ENCODE data around the gene TMEM185B. TPM values are rescaled to one million over a fixed set of nuclear protein-coding genes. Genes with fewer than 3 reads are reported as not detected.
A peak's percentile ranks its signal among the peaks of the same experiment; 100 is the strongest.

Gene TMEM185B
- total RNA-seq, 1 donor from 2014 or later, result 27.9 TPM

GRCh38 chr2:120177001-120177621, 46.1 kb downstream of the TMEM185B start:
- TF ChIP-seq CTCF (IDR thresholded peaks at IDR 0.05; ENCODE audit: insufficient read depth, low read depth, low read length), result no peak
- no peak for TF ChIP-seq EZH2 (IDR thresholded peaks at IDR 0.05; ENCODE audit: insufficient read depth, low read length)
- Histone ChIP-seq H3K9ac (ENCODE audit: low read length) (no peak overlapping the region), H3K4me2 (ENCODE audit: low read length) (no peak overlapping the region), H3K4me1 (ENCODE audit: insufficient read depth, low read length) (no peaks in the 10 kb centered on the region), H3K79me2 (ENCODE audit: insufficient read depth, low read length) (no peaks in the 10 kb centered on the region), H3K27ac (ENCODE audit: low read depth, low read length) (no peak overlapping the region), H3K36me3 (ENCODE audit: insufficient read depth, low read length) (no peaks in the 10 kb centered on the region), H3K9me3 (ENCODE audit: insufficient read depth, low read depth, low read length) (no peaks in the 10 kb centered on the region), H2AFZ (ENCODE audit: low read depth, low read length) (no peak overlapping the region), H3K4me3 (ENCODE audit: insufficient read depth, low read depth, low read length) (no peak overlapping the region), H4K20me1 (ENCODE audit: insufficient read depth, low read length) (no peaks in the 10 kb centered on the region), H3K27me3 (ENCODE audit: insufficient read depth, low read length) (no peaks in the 10 kb centered on the region)
- Mint-ChIP-seq H3K9me3 (ENCODE audit: unreplicated experiment) (peaks cover 5% of the 10 kb centered on the region), H3K4me1 (ENCODE audit: low read depth, unreplicated experiment) (peaks cover 3% of the 10 kb centered on the region), H3K36me3 (ENCODE audit: low read depth, unreplicated experiment) (peaks cover 6% of the 10 kb centered on the region), H3K4me3 (ENCODE audit: unreplicated experiment) (no peak overlapping the region), H3K27ac (ENCODE audit: unreplicated experiment) (no peak overlapping the region), H3K27me3 (ENCODE audit: low read depth, unreplicated experiment) (no peaks in the 10 kb centered on the region)
- FAIRE-seq, result no peak
- no peak for DNase-seq (ENCODE audit: low read depth)

- H3K9me3 ChIP-seq (ENCODE audit: insufficient read depth, low read depth, low read length), result no peaks in the 10 kb centered on the region
- Mint-ChIP-seq H3K4me1 (ENCODE audit: low read depth, unreplicated experiment) (peaks cover 3% of the 10 kb centered on the region), H3K4me3 (ENCODE audit: unreplicated experiment) (no peak overlapping the region), H3K36me3 (ENCODE audit: low read depth, unreplicated experiment) (peaks cover 2% of the 10 kb centered on the region), H3K27ac (ENCODE audit: unreplicated experiment) (no peak overlapping the region), H3K9me3 (ENCODE audit: unreplicated experiment) (peaks cover 2% of the 10 kb centered on the region), H3K27me3 (ENCODE audit: low read depth, unreplicated experiment) (no peaks in the 10 kb centered on the region)
- DNase-seq (ENCODE audit: low read depth) (no peak), FAIRE-seq (no peak)
- no peaks in the 10 kb centered on the region for H3K4me1 ChIP-seq (ENCODE audit: insufficient read depth, low read length)
- no peak for TF ChIP-seq CTCF (IDR thresholded peaks at IDR 0.05; ENCODE audit: insufficient read depth, low read depth, low read length)
- TF ChIP-seq EZH2 (IDR thresholded peaks at IDR 0.05; ENCODE audit: insufficient read depth, low read length), result no peak
- no peak overlapping the region for H3K9ac ChIP-seq (ENCODE audit: low read length)
- no peak overlapping the region for H3K4me2 ChIP-seq (ENCODE audit: low read length)
- H3K27ac ChIP-seq (ENCODE audit: low read depth, low read length), result no peak overlapping the region
- no peak overlapping the region for H3K4me3 ChIP-seq (ENCODE audit: insufficient read depth, low read depth, low read length)
- H3K27me3 ChIP-seq (ENCODE audit: insufficient read depth, low read length), result no peaks in the 10 kb centered on the region
- H2AFZ ChIP-seq (ENCODE audit: low read depth, low read length), result no peak overlapping the region
- no peaks in the 10 kb centered on the region for H3K36me3 ChIP-seq (ENCODE audit: insufficient read depth, low read length)
- H4K20me1 ChIP-seq (ENCODE audit: insufficient read depth, low read length), result no peaks in the 10 kb centered on the region
- no peaks in the 10 kb centered on the region for H3K79me2 ChIP-seq (ENCODE audit: insufficient read depth, low read length)
Observed at GRCh38 chr2:120176526-120176925, 46.7 kb downstream of the TMEM185B start.

- Mint-ChIP-seq H3K27me3 (ENCODE audit: low read depth, unreplicated experiment) (no peaks in the 10 kb centered on the region), H3K9me3 (ENCODE audit: unreplicated experiment) (no peaks in the 10 kb centered on the region), H3K27ac (ENCODE audit: unreplicated experiment) (no peak overlapping the region), H3K36me3 (ENCODE audit: low read depth, unreplicated experiment) (peaks cover 5% of the 10 kb centered on the region), H3K4me1 (ENCODE audit: low read depth, unreplicated experiment) (peaks cover 2% of the 10 kb centered on the region), H3K4me3 (ENCODE audit: unreplicated experiment) (no peak overlapping the region)
- Histone ChIP-seq H4K20me1 (ENCODE audit: insufficient read depth, low read length) (no peaks in the 10 kb centered on the region), H3K9me3 (ENCODE audit: insufficient read depth, low read depth, low read length) (no peaks in the 10 kb centered on the region), H3K36me3 (ENCODE audit: insufficient read depth, low read length) (no peaks in the 10 kb centered on the region), H3K4me2 (ENCODE audit: low read length) (peak overlapping the region; percentile 26), H3K4me1 (ENCODE audit: insufficient read depth, low read length) (no peaks in the 10 kb centered on the region), H3K79me2 (ENCODE audit: insufficient read depth, low read length) (no peaks in the 10 kb centered on the region), H3K4me3 (ENCODE audit: insufficient read depth, low read depth, low read length) (no peak overlapping the region), H3K27ac (ENCODE audit: low read depth, low read length) (no peak overlapping the region), H2AFZ (ENCODE audit: low read depth, low read length) (no peak overlapping the region), H3K27me3 (ENCODE audit: insufficient read depth, low read length) (no peaks in the 10 kb centered on the region), H3K9ac (ENCODE audit: low read length) (no peak overlapping the region)
- FAIRE-seq (no peak), DNase-seq (ENCODE audit: low read depth) (peak; percentile 32)
- TF ChIP-seq EZH2 (IDR thresholded peaks at IDR 0.05; ENCODE audit: insufficient read depth, low read length), result no peak
- peak; percentile 78 for TF ChIP-seq CTCF (IDR thresholded peaks at IDR 0.05; ENCODE audit: insufficient read depth, low read depth, low read length)
Observed at GRCh38 chr2:120174963-120175581, 48.1 kb downstream of the TMEM185B start.

Measured in astrocyte (in vitro differentiated cells and primary cell).